EL (cell line): Measurements from ENCODE around the gene LPCAT1.

Source experiments
- DNase-seq: peaks from one replicate; pipeline ENCODE4 v3.0.0-alpha.2; 2016

LPCAT1 gene

GRCh38 chr5:1419476-1420210, 104.1 kb downstream of the LPCAT1 start:
- no peak for DNase-seq

DNA sequence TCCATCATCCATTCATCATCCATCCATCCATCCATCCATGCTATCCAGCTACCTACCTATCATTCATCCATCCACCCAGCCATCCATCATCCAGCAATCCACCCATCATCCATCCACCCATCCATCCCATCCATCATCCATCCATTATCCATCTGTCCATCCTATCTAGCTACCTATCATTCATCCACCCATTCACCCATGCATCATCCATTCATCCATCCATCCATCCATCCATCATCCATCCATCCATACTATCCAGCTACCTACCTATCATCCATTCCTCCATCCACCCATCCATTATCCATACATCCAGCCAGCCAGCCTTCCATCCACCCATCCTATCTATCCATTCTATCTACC, 104.9 kb downstream of the LPCAT1 start:
- no peak for DNase-seq

DNA sequence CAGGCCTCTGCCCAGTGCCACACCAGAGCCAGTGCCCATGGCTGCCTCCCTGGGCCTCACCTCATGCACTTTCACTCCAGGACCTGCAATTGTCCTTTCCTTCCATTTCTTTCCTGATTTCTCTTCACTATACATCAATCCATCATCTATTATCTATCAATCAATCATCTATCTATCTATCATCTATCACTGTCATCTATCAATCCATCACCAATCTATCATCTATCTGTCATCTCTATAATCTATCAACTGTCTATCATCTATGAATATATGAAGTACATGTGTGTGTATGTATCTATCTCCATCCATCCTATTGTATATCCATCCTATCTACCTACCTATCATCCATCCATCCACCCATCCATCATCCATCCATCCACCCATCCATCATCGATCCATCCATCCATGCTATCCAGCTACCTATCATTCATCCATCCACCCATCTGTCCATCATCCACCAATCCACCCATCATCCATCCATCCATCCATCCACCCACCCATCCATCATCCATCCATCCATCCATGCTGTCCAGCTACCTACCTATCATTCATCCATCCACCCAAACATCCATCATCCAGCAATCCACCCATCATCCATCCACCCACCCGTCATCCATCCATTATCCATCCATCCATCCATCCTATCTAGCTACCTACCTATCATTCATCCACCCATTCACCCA, 105.4 kb downstream of the LPCAT1 start:
- DNase-seq: no peak

- DNase-seq: no peak
Observed at GRCh38 chr5:1417586-1418225, 106.1 kb downstream of the LPCAT1 start.

GRCh38 chr5:1416856-1417469, 106.8 kb downstream of the LPCAT1 start:
- DNase-seq: no peak

- DNase-seq: no peak
Observed at GRCh38 chr5:1415626-1416360, 108.0 kb downstream of the LPCAT1 start.

DNA sequence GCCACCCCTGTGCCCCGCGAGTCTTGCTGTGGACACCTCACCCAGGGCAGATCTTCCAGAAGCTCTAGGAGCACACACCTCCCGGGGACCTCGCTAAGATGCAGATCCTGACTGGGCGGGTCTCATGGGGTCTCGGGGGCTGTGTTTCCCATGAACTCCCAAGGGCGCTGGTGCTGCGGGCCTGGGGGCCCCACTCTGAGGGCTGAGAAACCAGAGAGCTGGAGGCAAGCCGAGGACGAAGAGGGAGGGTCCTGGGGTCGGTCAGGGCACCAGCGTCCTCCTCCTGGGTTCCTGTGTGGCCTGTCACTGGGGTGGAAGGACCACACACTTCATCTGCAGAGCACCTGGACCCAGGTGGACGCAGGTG, 108.7 kb downstream of the LPCAT1 start:
- DNase-seq: no peak

GRCh38 chr5:1414311-1415058, 109.3 kb downstream of the LPCAT1 start:
- DNase-seq: no peak

GRCh38 chr5:1413611-1414241, 110.0 kb downstream of the LPCAT1 start:
- DNase-seq: no peak

GRCh38 chr5:1413211-1413610, 110.5 kb downstream of the LPCAT1 start:
- DNase-seq: no peak

DNA sequence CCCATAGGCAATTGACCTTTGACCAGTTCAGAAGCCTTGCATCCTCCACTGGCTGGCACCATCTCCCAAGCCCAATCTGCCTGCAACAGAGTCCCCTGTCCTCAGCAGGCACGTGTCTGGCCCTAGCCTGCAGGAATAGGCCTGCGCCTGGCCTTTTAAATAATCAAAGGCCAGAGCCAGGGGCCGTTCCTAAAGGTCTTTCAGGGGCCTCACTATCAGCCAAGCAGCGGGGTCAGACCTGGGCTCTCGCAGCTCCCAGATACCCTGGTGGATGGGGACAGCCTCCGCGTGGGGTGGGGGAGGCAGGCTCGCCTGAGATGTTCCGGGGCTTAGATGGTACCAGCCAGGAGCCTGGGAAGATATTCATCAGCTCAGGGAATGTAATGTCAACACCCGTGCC, 111.1 kb downstream of the LPCAT1 start:
- no peak for DNase-seq

GRCh38 chr5:1412163-1412562, 111.6 kb downstream of the LPCAT1 start:
- no peak for DNase-seq
